ENCODE data around the gene LMOD2.

Gene LMOD2

DNA sequence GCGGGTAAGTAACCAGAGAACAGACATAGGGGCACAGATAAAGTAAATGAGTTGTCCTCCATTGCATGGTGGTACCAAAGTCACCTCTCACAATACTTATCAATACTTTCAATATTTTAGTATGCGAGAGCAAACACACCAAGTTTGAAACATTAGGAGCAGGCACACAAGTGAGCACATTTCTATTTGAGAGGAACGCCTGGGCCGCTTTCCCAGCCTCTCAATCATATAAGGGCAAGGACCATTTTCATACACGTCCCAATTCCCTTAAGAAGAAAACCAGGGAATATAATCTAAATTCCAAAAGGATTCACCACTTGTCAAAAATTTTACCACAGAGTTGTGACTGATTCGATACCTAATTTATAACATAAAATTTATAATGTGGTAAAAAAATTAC lies 7.5 kb downstream of the LMOD2 start:
- in situ Hi-C loops (cut with HindIII; ENCODE audit: low sequenced_read_pairs), result no loop called here
- TF ChIP-seq CTCF (IDR thresholded peaks at IDR 0.05; ENCODE audit: low read depth, low read length, missing control alignments), result no peak

DNA sequence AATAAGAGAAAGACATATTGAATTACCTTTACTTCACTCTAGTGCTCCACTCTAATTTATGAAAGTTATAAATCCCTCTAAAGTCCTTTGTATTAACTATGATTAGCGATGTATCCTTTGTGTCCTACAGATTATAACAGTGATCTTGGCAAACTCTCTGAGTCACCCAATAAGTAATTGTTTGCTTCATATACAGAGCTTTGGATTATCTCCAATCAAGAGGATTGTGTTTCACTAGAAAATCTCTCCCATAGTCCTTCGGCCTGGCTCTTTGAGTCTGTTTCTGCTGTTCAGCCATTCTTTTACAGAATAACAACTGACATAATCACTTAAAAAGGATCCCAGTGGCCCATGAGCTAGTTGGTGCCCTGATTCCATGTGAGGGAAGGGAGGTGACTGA lies 9.5 kb downstream of the LMOD2 start:
- no peak for TF ChIP-seq CTCF (IDR thresholded peaks at IDR 0.05; ENCODE audit: low read depth, low read length, missing control alignments)
- H3K4me3 ChIP-seq (ENCODE audit: low read depth, low read length), result no peak overlapping the region
- no peak for DNase-seq (ENCODE audit: low read depth)
- in situ Hi-C loops (cut with HindIII; ENCODE audit: low sequenced_read_pairs), result no loop called here

More for the DNA sequence above, 7.5 kb downstream of the LMOD2 start:
- DNase-seq (ENCODE audit: low read depth), result no peak
- H3K4me3 ChIP-seq (ENCODE audit: low read depth, low read length), result no peak overlapping the region

DNA sequence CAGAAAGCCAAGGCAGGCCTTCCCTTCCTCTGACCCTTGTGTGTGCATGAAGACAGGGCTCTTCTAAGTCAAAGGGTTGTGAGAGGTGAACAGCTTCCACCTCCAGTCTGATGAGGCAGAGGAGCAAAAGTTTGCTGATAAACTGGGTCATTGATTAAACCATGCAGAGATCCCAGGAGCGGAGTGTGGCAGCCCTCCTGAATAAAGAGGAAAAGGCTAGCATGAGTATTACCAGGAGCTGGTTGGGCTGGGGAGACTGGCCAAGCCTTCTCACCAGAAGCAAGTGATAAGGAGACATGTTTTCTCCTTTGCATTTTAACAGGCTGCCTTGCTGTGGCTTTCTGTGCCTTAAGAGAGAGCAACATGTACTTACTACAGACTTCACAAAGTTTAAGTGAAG lies 10.2 kb downstream of the LMOD2 start:
- no peak for TF ChIP-seq CTCF (IDR thresholded peaks at IDR 0.05; ENCODE audit: low read depth, low read length, missing control alignments)
- no peak for DNase-seq (ENCODE audit: low read depth)
- in situ Hi-C loops (cut with HindIII; ENCODE audit: low sequenced_read_pairs), result no loop called here
- H3K4me3 ChIP-seq (ENCODE audit: low read depth, low read length), result no peak overlapping the region

GRCh38 chr7:123666492-123666891 lies 10.8 kb downstream of the LMOD2 start:
- in situ Hi-C loops (cut with HindIII; ENCODE audit: low sequenced_read_pairs), result no loop called here
- no peak overlapping the region for H3K4me3 ChIP-seq (ENCODE audit: low read depth, low read length)
- no peak for DNase-seq (ENCODE audit: low read depth)
- no peak for TF ChIP-seq CTCF (IDR thresholded peaks at IDR 0.05; ENCODE audit: low read depth, low read length, missing control alignments)

DNA sequence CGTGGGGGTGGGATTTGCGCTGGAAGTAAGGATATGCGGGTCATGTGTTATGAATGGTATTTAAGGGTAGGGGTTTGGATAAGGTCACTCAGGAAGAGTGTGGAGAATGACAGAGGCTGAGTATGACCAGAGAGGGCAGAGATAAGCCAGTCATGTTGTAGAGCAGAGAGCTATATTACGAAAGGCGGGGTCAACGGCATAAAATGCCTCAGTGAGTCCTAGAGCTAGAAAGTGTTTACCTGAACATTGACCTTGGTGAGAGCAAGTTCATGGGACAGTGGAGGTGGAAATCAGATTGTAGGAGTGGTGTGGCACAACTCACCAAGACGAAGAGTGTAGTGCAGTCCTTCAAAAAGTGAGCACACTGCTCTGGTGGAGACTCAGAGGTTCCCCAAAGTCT lies 13.8 kb downstream of the LMOD2 start:
- no peak overlapping the region for H3K4me3 ChIP-seq (ENCODE audit: low read depth, low read length)
- TF ChIP-seq CTCF (IDR thresholded peaks at IDR 0.05; ENCODE audit: low read depth, low read length, missing control alignments), result no peak
- in situ Hi-C loops (cut with HindIII; ENCODE audit: low sequenced_read_pairs), result no loop called here
- DNase-seq (ENCODE audit: low read depth), result no peak

DNA sequence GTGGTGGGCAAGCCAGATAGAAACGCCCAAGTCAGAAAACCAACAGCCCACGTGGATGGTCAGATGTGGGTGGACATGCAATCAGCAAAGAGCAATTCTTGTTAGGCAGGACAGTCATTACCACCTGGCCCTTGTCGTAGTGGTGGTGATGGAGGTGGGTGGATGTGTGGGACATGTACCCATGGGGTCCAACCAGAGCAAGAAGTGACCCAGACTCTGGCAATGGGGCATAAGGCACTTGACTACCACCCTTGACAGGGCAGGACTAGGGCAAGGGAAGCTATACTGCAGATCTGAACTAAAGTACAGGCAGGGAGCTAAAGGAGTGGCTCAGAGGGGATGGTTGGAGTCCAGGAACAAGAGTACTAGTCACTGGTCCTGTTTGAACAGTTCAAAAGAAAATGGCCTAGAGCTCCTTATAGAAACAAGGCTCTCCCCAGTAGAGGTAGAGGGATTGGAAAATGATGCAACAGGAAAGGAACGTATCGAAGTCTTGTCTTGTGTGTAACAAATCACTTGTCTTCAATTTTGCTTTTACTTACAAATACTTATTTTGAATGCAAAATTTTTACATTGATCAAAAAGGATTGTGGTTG lies 17.6 kb downstream of the LMOD2 start:
- no peak overlapping the region for H3K4me3 ChIP-seq (ENCODE audit: low read depth, low read length)
- TF ChIP-seq CTCF (IDR thresholded peaks at IDR 0.05; ENCODE audit: low read depth, low read length, missing control alignments), result no peak
- DNase-seq (ENCODE audit: low read depth), result no peak
- in situ Hi-C loops (cut with HindIII; ENCODE audit: low sequenced_read_pairs), result no loop called here

All from astrocyte of the cerebellum (primary cell).